Measurements from ENCODE around the gene IGSF9. TPM values are rescaled to one million over a fixed set of nuclear protein-coding genes. Genes with fewer than 3 reads are reported as not detected.
A peak's percentile ranks its signal among the peaks of the same experiment; 100 is the strongest.

Gene IGSF9
- total RNA-seq = not detected

GRCh38 chr1:159945483-159946241 is at the start of gene IGSF9:
IGSF9 (minus strand) TSS chr1:159945613; CDS start chr1:159943454, 2,159 bp downstream.
- no peak within 1 kb of the TSS for H3K27ac Mint-ChIP-seq
- no peaks in the 10 kb centered on the region for H3K9me3 Mint-ChIP-seq
- CTCF ChIA-PET = interaction anchor here (0.9 to 4.3 kb wide), 6 partner anchors 9 to 133 kb away, joined by 3 to 29 read pairs (median 5); no protein-coding TSS in a partner anchor

GRCh38 chr1:159994896-159995295 is 49.5 kb upstream of the IGSF9 start:
- no peak for DNase-seq
- Mint-ChIP-seq H3K4me3 (no peak overlapping the region), H3K9me3 (no peaks in the 10 kb centered on the region), H3K4me1 (ENCODE audit: low read depth) (peaks cover 8% of the 10 kb centered on the region), H3K36me3 (ENCODE audit: low read depth) (no peaks in the 10 kb centered on the region), H3K27ac (no peak overlapping the region), H3K27me3 (ENCODE audit: low read depth) (no peaks in the 10 kb centered on the region)
- CTCF ChIA-PET = no interaction called here
- intact Hi-C loops (cut with micrococcal nuclease) = no loop called here

More at GRCh38 chr1:159945483-159946241, at the start of gene IGSF9:
- H3K27me3 Mint-ChIP-seq (ENCODE audit: low read depth) = peaks cover 18% of the 10 kb centered on the region
- peak; percentile 63 for DNase-seq
- H3K4me3 Mint-ChIP-seq = peak within 1 kb of the TSS; percentile 45
- intact Hi-C loops (cut with micrococcal nuclease) = loop anchor here (1.0 to 2.0 kb wide), 3 partner anchors 55 to 146 kb away; no protein-coding TSS in a partner anchor
- H3K4me1 Mint-ChIP-seq (ENCODE audit: low read depth) = peaks cover 6% of the 10 kb centered on the region
- H3K36me3 Mint-ChIP-seq (ENCODE audit: low read depth) = no peaks in the 10 kb centered on the region

GRCh38 chr1:159993911-159994310 is 48.5 kb upstream of the IGSF9 start:
- Mint-ChIP-seq H3K27me3 (ENCODE audit: low read depth) (no peaks in the 10 kb centered on the region), H3K9me3 (no peaks in the 10 kb centered on the region), H3K4me1 (ENCODE audit: low read depth) (peaks cover 8% of the 10 kb centered on the region), H3K36me3 (ENCODE audit: low read depth) (no peaks in the 10 kb centered on the region), H3K4me3 (no peak overlapping the region), H3K27ac (no peak overlapping the region)
- intact Hi-C loops (cut with micrococcal nuclease) = no loop called here
- CTCF ChIA-PET = interaction anchor here (0.7 to 1.6 kb wide), 4 partner anchors 10 to 54 kb away, joined by 3 to 12 read pairs (median 7); no protein-coding TSS in a partner anchor
- DNase-seq = no peak

GRCh38 chr1:159992161-159992560 is 46.7 kb upstream of the IGSF9 start:
- CTCF ChIA-PET = interaction anchor here (0.7 to 2.5 kb wide), 2 partner anchors 16 to 100 kb away, joined by 3 to 11 read pairs; no protein-coding TSS in a partner anchor
- intact Hi-C loops (cut with micrococcal nuclease) = no loop called here
- no peaks in the 10 kb centered on the region for H3K36me3 Mint-ChIP-seq (ENCODE audit: low read depth)
- peaks cover 8% of the 10 kb centered on the region for H3K4me1 Mint-ChIP-seq (ENCODE audit: low read depth)
- no peak for DNase-seq
- H3K27ac Mint-ChIP-seq = no peak overlapping the region
- no peak overlapping the region for H3K4me3 Mint-ChIP-seq
- no peaks in the 10 kb centered on the region for H3K9me3 Mint-ChIP-seq
- no peaks in the 10 kb centered on the region for H3K27me3 Mint-ChIP-seq (ENCODE audit: low read depth)

- Mint-ChIP-seq H3K27me3 (ENCODE audit: low read depth) (no peaks in the 10 kb centered on the region), H3K4me3 (peak overlapping the region; percentile 19), H3K9me3 (no peaks in the 10 kb centered on the region), H3K36me3 (ENCODE audit: low read depth) (no peaks in the 10 kb centered on the region), H3K27ac (no peak overlapping the region), H3K4me1 (ENCODE audit: low read depth) (peaks cover 8% of the 10 kb centered on the region)
- CTCF ChIA-PET = interaction anchor here (0.7 to 2.5 kb wide), 3 partner anchors 14 to 100 kb away, joined by 3 to 11 read pairs (median 3); no protein-coding TSS in a partner anchor
- DNase-seq = peak; percentile 57
- intact Hi-C loops (cut with micrococcal nuclease) = loop anchor here (2.0 kb wide), 1 partner anchor 39 kb away; the partner anchor contains the start of gene PIGM
Measured at GRCh38 chr1:159991513-159991912, 46.1 kb upstream of the IGSF9 start.

- Mint-ChIP-seq H3K9me3 (no peaks in the 10 kb centered on the region), H3K27ac (no peak overlapping the region), H3K36me3 (ENCODE audit: low read depth) (no peaks in the 10 kb centered on the region), H3K27me3 (ENCODE audit: low read depth) (no peaks in the 10 kb centered on the region), H3K4me3 (no peak overlapping the region), H3K4me1 (ENCODE audit: low read depth) (peaks cover 8% of the 10 kb centered on the region)
- no peak for DNase-seq
- intact Hi-C loops (cut with micrococcal nuclease) = loop anchor here (2.0 kb wide), 1 partner anchor 41 kb away; the partner anchor contains the start of gene PIGM
- CTCF ChIA-PET = interaction anchor here (1.0 to 2.5 kb wide), 3 partner anchors 16 to 18 kb away, joined by 3 to 11 read pairs (median 5); no protein-coding TSS in a partner anchor
Measured at GRCh38 chr1:159990005-159990404, 44.6 kb upstream of the IGSF9 start.

GRCh38 chr1:159989581-159989980 is 44.2 kb upstream of the IGSF9 start:
- CTCF ChIA-PET = interaction anchor here (1.0 to 1.1 kb wide), 4 partner anchors 12 to 18 kb away, joined by 3 to 5 read pairs (median 4); no protein-coding TSS in a partner anchor
- no peaks in the 10 kb centered on the region for H3K9me3 Mint-ChIP-seq
- intact Hi-C loops (cut with micrococcal nuclease) = no loop called here
- H3K4me3 Mint-ChIP-seq = no peak overlapping the region
- H3K4me1 Mint-ChIP-seq (ENCODE audit: low read depth) = peaks cover 8% of the 10 kb centered on the region
- no peak for DNase-seq
- no peaks in the 10 kb centered on the region for H3K27me3 Mint-ChIP-seq (ENCODE audit: low read depth)
- H3K27ac Mint-ChIP-seq = no peak overlapping the region
- H3K36me3 Mint-ChIP-seq (ENCODE audit: low read depth) = no peaks in the 10 kb centered on the region

GRCh38 chr1:159988006-159988405 is 42.6 kb upstream of the IGSF9 start:
- no peak for DNase-seq
- no peak overlapping the region for H3K27ac Mint-ChIP-seq
- no peaks in the 10 kb centered on the region for H3K36me3 Mint-ChIP-seq (ENCODE audit: low read depth)
- H3K9me3 Mint-ChIP-seq = no peaks in the 10 kb centered on the region
- no peaks in the 10 kb centered on the region for H3K27me3 Mint-ChIP-seq (ENCODE audit: low read depth)
- CTCF ChIA-PET = no interaction called here
- peaks cover 8% of the 10 kb centered on the region for H3K4me1 Mint-ChIP-seq (ENCODE audit: low read depth)
- intact Hi-C loops (cut with micrococcal nuclease) = no loop called here
- H3K4me3 Mint-ChIP-seq = no peak overlapping the region

GRCh38 chr1:159987186-159987585 is 41.8 kb upstream of the IGSF9 start:
- H3K4me3 Mint-ChIP-seq = no peak overlapping the region
- no peak overlapping the region for H3K27ac Mint-ChIP-seq
- H3K27me3 Mint-ChIP-seq (ENCODE audit: low read depth) = no peaks in the 10 kb centered on the region
- H3K9me3 Mint-ChIP-seq = no peaks in the 10 kb centered on the region
- no peaks in the 10 kb centered on the region for H3K36me3 Mint-ChIP-seq (ENCODE audit: low read depth)
- CTCF ChIA-PET = interaction anchor here (1.5 kb wide), 1 partner anchor 19 kb away, joined by 3 read pairs; no protein-coding TSS in a partner anchor
- H3K4me1 Mint-ChIP-seq (ENCODE audit: low read depth) = peaks cover 8% of the 10 kb centered on the region
- DNase-seq = no peak
- intact Hi-C loops (cut with micrococcal nuclease) = no loop called here

GRCh38 chr1:159986531-159986930 is 41.1 kb upstream of the IGSF9 start:
- DNase-seq = no peak
- Mint-ChIP-seq H3K27ac (no peak overlapping the region), H3K36me3 (ENCODE audit: low read depth) (no peaks in the 10 kb centered on the region), H3K4me1 (ENCODE audit: low read depth) (peaks cover 4% of the 10 kb centered on the region), H3K27me3 (ENCODE audit: low read depth) (no peaks in the 10 kb centered on the region), H3K4me3 (no peak overlapping the region), H3K9me3 (no peaks in the 10 kb centered on the region)
- CTCF ChIA-PET = interaction anchor here (1.5 kb wide), 1 partner anchor 19 kb away, joined by 3 read pairs; no protein-coding TSS in a partner anchor
- intact Hi-C loops (cut with micrococcal nuclease) = no loop called here

- no peaks in the 10 kb centered on the region for H3K4me1 Mint-ChIP-seq (ENCODE audit: low read depth)
- CTCF ChIA-PET = interaction anchor here (1.5 to 4.4 kb wide), 2 partner anchors 20 to 21 kb away, joined by 3 to 18 read pairs; no protein-coding TSS in a partner anchor
- intact Hi-C loops (cut with micrococcal nuclease) = no loop called here
- no peak overlapping the region for H3K4me3 Mint-ChIP-seq
- no peaks in the 10 kb centered on the region for H3K36me3 Mint-ChIP-seq (ENCODE audit: low read depth)
- no peak for DNase-seq
- no peaks in the 10 kb centered on the region for H3K27me3 Mint-ChIP-seq (ENCODE audit: low read depth)
- no peaks in the 10 kb centered on the region for H3K9me3 Mint-ChIP-seq
- no peak overlapping the region for H3K27ac Mint-ChIP-seq
Measured at GRCh38 chr1:159986093-159986492, 40.7 kb upstream of the IGSF9 start.

GRCh38 chr1:159985473-159985872 is 40.1 kb upstream of the IGSF9 start:
- no peaks in the 10 kb centered on the region for H3K36me3 Mint-ChIP-seq (ENCODE audit: low read depth)
- no peak overlapping the region for H3K27ac Mint-ChIP-seq
- no peaks in the 10 kb centered on the region for H3K4me1 Mint-ChIP-seq (ENCODE audit: low read depth)
- no peaks in the 10 kb centered on the region for H3K27me3 Mint-ChIP-seq (ENCODE audit: low read depth)
- no peak overlapping the region for H3K4me3 Mint-ChIP-seq
- CTCF ChIA-PET = interaction anchor here (4.4 kb wide), 1 partner anchor 22 kb away, joined by 18 read pairs; no protein-coding TSS in a partner anchor
- no peaks in the 10 kb centered on the region for H3K9me3 Mint-ChIP-seq
- intact Hi-C loops (cut with micrococcal nuclease) = no loop called here
- DNase-seq = no peak

Measured in activated naive CD4-positive, alpha-beta T cell treated with anti-CD3 and anti-CD28 coated beads for 36 hours (primary cell).